ENCODE results near the gene REG4. TPM values are rescaled to one million over a fixed set of nuclear protein-coding genes. Genes with fewer than 3 reads are reported as not detected.

The REG4 gene
- total and polyA plus RNA-seq, 2 of the 13 experiments (the other 11 are each of a cell fraction or from before 2014, with no cell fraction given): not detected

DNA sequence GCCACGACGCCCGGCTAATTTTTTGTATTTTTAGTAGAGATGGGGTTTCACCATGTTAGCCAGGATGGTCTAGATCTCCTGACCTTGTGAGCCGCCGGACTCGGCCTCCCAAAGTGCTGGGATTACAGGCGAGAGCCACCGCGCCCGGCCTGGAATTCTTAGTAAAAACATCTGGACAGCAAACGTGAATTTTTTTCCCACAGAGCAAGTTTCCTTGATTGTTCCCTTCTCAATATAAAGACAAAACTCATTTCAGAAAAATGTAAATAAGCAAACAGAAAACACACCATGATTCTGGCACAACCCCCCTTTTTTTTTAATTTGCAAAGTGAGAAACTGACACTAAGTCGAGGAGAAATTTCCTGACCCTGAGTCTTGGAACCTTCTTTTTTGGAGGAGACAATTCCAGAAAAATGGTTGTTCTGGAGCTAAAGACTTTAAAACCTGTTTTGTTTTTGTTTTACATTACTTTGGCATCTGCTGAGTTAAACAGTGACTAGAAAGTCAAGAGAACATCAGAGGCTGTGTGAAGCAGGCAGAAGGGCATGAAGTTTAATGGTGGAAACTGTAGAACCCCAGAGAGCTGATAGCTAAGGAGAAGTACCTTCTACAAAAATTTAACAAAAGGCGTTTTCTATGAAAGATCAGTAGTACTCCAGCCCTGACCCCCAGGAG, 32.2 kb downstream of the REG4 start (continued):
- no peak for TF ChIP-seq ZNF276 (CRISPR knock-in tag; IDR thresholded peaks at IDR 0.05; ENCODE audit: low read depth)
- TF ChIP-seq AKAP8 (CRISPR knock-in tag; IDR thresholded peaks at IDR 0.05): no peak
- no peak for TF ChIP-seq ZMYM3 (CRISPR knock-in tag; IDR thresholded peaks at IDR 0.05)
- TF ChIP-seq ZNF547 (CRISPR knock-in tag; IDR thresholded peaks at IDR 0.05): no peak
- no peak for TF ChIP-seq ZNF644 (CRISPR knock-in tag; IDR thresholded peaks at IDR 0.05; ENCODE audit: low read depth)
- no peak for TF ChIP-seq DDIT3 (CRISPR knock-in tag; IDR thresholded peaks at IDR 0.05)
- no peak for TF ChIP-seq ZNF512 (CRISPR knock-in tag; IDR thresholded peaks at IDR 0.05)
- TF ChIP-seq ZNF589 (CRISPR knock-in tag; conservative IDR thresholded peaks at IDR 0.05): no peak
- TF ChIP-seq ZIK1 (CRISPR knock-in tag; IDR thresholded peaks at IDR 0.05; ENCODE audit: borderline replicate concordance, low read depth): no peak
- TF ChIP-seq RCOR2 (CRISPR knock-in tag; IDR thresholded peaks at IDR 0.05): no peak
- TF ChIP-seq NFE2 (CRISPR knock-in tag; IDR thresholded peaks at IDR 0.05): no peak
- no peak for TF ChIP-seq HNRNPLL (IDR thresholded peaks at IDR 0.05; ENCODE audit: low read depth, low read length, poor library complexity, severe bottlenecking)
- TF ChIP-seq ASH2L (IDR thresholded peaks at IDR 0.05; ENCODE audit: insufficient read length, low read depth, low read length): peak; percentile 26
- TF ChIP-seq ZNF280B (CRISPR knock-in tag; IDR thresholded peaks at IDR 0.05; ENCODE audit: borderline replicate concordance): no peak
- no peak for TF ChIP-seq ZBTB20 (CRISPR knock-in tag; IDR thresholded peaks at IDR 0.05; ENCODE audit: borderline replicate concordance, low read depth)
- no peak for TF ChIP-seq SP5 (CRISPR knock-in tag; IDR thresholded peaks at IDR 0.05; ENCODE audit: borderline replicate concordance, low read depth)
- peak; percentile 62 for TF ChIP-seq POLR2AphosphoS5 (IDR thresholded peaks at IDR 0.05; ENCODE audit: low read depth, low read length)

Data from HepG2 (cell line).